SJCRH30 (cell line): ENCODE measurements around the gene RIT2. TPM values are rescaled to one million over a fixed set of nuclear protein-coding genes. Genes with fewer than 3 reads are reported as not detected.
"Not testable (repeated sequence)": the region's sequence is repeated elsewhere in the genome, so short reads cannot be mapped to it uniquely, and the experiment has no call there.

Experiments used
- DNase-seq, 2 experiments: peaks; one replicate each; pipeline ENCODE4 v3.0.0-alpha.2; 2015 to 2020
- H3K27ac ChIP-seq: fragments of 250-450 bp; sonication (Bioruptor Pico); 2 replicates; pipeline ENCODE4 v1.5.1; 2020; ENCODE audit warnings: mild to moderate bottlenecking, moderate library complexity
- H3K27me3 ChIP-seq: fragments of 250-450 bp; sonication (Bioruptor Pico); 2 replicates; pipeline ENCODE4 v1.5.1; 2020; ENCODE audit warnings: mild to moderate bottlenecking, moderate library complexity
- H3K36me3 ChIP-seq: fragments of 250-450 bp; sonication (Bioruptor Pico); 2 replicates; pipeline ENCODE4 v1.5.1; 2020; ENCODE audit warnings: mild to moderate bottlenecking, moderate library complexity
- H3K4me1 ChIP-seq: fragments of 250-450 bp; sonication (Bioruptor Pico); 2 replicates; pipeline ENCODE4 v1.5.1; 2020; ENCODE audit warnings: mild to moderate bottlenecking, moderate library complexity
- H3K4me3 ChIP-seq: fragments of 250-450 bp; sonication (Bioruptor Pico); 2 replicates; pipeline ENCODE4 v1.5.1; 2020; ENCODE audit warnings: mild to moderate bottlenecking, moderate library complexity
- H3K9me3 ChIP-seq: fragments of 250-450 bp; sonication (Bioruptor Pico); replicated peaks from 2 replicates; pipeline ENCODE4 v1.5.1; 2020; ENCODE audit warnings: mild to moderate bottlenecking, moderate library complexity
- total RNA-seq: library from RNA; depleted of rRNA; stranded (reverse); fragments of >200 nt; shearing (Covaris generic); gene quantifications from 2 replicates; pipeline ENCODE4 v1.2.3, GENCODE V29; 2014; rRNA removed

Gene RIT2
- total RNA-seq, 1 experiment from 2014 or later = not detected

DNA sequence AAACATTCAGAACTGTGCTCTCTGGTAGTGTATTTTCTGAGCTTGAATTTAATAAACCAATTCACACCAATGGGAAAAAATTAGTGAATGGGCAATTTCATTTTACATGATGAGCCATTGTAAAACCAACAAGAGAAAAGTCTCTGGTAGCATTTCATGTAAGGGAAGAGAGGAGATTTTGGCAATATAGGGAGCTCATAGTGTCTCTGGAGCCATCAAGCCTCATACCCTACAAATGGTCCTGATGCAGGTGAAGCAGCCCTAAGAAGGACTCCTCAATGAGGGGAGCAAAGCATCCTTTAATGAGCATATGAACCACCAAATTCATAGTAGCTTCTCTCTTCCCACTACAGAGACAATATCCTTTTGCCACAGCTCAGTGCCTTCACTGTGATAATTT, 373.0 kb downstream of the RIT2 start:
- Histone ChIP-seq H3K4me3 (no peak overlapping the region), H3K9me3 (no peaks in the 10 kb centered on the region), H3K27ac (no peak overlapping the region), H3K36me3 (no peaks in the 10 kb centered on the region), H3K4me1 (no peaks in the 10 kb centered on the region), H3K27me3 (no peaks in the 10 kb centered on the region)
- no peak for DNase-seq

DNA sequence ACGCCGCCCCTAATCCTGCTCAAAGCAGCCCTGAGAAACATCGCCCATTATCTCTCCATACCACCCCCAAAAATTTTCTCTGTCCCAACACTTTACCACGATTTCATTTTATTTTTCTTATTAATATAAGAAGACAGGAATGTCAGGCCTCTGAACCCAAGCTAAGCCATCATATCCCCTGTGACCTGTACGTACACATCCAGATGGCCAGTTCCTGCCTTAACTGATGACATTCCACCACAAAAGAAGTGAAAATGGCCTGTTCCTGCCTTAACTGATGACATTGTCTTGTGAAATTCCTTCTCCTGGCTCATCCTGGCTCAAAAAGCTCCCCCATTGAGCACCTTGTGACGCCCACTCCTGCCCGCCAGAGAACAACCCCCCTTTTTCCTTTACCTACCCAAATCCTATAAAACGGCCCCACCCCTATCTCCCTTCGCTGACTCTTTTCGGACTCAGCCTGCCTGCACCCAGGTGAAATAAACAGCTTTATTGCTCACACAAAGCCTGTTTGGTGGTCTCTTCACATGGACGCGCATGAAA, 373.6 kb downstream of the RIT2 start:
- not testable (repeated sequence) for H3K27ac ChIP-seq, H3K4me3 ChIP-seq, H3K4me1 ChIP-seq, H3K36me3 ChIP-seq, H3K9me3 ChIP-seq, H3K27me3 ChIP-seq, DNase-seq

DNA sequence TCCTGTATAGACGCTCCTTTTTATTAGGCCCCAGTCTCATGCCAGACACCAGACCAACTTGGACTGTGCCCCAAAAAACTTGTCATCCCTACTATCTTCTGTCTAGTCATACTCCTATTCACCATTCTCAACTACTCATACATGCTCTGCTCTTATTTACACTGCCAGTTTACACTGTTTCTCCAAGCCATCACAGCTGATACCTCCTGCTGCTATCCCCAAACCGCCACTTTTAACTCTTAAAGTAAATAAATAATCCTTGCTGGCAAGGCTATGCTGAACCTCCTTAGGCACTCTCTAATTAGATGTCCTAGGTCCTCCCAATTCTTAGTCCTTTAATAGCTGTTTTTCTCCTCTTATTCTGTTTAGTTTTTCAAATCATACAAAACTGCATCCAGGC, 374.2 kb downstream of the RIT2 start:
- H3K27me3 ChIP-seq, DNase-seq, H3K4me1 ChIP-seq, H3K27ac ChIP-seq, H3K36me3 ChIP-seq, H3K9me3 ChIP-seq, H3K4me3 ChIP-seq: not testable (repeated sequence)

DNA sequence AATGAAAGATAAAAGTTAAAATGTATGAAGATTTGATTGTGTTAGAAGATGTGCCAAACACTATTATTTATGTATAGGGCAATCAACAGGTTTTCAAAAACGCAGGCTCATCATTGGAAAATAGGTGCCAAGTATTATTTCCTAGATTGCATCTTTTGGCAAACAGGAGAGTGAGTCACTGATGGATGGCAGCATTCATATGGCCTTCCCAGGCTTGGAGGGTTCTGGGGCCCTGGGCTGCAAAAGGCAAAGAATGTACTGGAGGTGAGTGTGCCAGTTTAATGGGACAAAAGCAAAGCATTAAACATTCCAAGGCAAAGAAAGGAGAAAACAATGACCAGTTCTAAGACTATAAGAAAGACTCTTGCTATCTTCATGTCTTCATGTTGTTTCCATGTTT, 379.4 kb downstream of the RIT2 start:
- Histone ChIP-seq H3K36me3 (no peaks in the 10 kb centered on the region), H3K4me1 (no peaks in the 10 kb centered on the region), H3K4me3 (no peak overlapping the region), H3K27me3 (no peaks in the 10 kb centered on the region), H3K27ac (no peak overlapping the region), H3K9me3 (no peaks in the 10 kb centered on the region)
- DNase-seq = no peak

DNA sequence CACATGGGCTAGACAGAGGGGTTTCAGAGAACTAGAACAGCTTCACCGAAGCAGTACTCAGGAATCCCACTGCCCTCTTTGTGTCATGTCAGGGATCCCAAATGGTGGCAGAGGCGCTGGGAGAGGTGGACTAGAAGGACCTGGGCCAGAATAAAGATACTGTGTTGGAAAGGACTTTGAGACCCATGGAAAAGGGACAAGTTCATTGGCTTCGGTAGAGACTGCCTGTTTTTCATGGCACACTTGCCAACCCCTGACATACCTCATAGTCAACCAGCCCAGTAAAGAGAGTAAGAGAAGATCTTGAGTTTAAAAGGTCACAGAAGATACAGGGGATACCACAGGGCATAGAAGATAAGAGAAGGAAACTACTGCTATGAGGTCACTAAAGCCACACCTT, 381.0 kb downstream of the RIT2 start:
- H3K27me3 ChIP-seq = no peaks in the 10 kb centered on the region
- H3K4me1 ChIP-seq = no peaks in the 10 kb centered on the region
- no peaks in the 10 kb centered on the region for H3K36me3 ChIP-seq
- H3K9me3 ChIP-seq = no peaks in the 10 kb centered on the region
- no peak overlapping the region for H3K4me3 ChIP-seq
- DNase-seq = no peak
- H3K27ac ChIP-seq = no peak overlapping the region

DNA sequence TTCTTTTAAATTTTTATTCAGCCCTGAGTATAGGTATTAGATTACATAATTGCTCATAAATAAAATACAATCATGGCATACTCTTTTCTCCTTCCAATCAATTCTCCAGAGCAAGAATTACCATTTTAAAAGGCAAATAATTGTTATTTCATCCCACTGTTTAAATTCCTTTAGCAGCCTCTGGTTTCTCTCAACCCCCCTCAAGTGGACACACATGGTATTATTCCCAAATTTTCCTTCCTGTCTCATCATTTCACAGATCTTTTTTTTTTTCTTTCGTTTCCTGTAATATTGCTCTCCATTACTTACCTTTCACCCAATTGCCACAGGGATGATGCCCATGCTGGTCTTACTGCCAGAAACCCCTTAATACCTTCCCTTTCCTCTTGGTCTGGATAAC, 385.2 kb downstream of the RIT2 start:
- no peaks in the 10 kb centered on the region for H3K4me1 ChIP-seq
- no peaks in the 10 kb centered on the region for H3K9me3 ChIP-seq
- no peak overlapping the region for H3K4me3 ChIP-seq
- no peak for DNase-seq
- H3K27me3 ChIP-seq = no peaks in the 10 kb centered on the region
- no peak overlapping the region for H3K27ac ChIP-seq
- H3K36me3 ChIP-seq = no peaks in the 10 kb centered on the region

DNA sequence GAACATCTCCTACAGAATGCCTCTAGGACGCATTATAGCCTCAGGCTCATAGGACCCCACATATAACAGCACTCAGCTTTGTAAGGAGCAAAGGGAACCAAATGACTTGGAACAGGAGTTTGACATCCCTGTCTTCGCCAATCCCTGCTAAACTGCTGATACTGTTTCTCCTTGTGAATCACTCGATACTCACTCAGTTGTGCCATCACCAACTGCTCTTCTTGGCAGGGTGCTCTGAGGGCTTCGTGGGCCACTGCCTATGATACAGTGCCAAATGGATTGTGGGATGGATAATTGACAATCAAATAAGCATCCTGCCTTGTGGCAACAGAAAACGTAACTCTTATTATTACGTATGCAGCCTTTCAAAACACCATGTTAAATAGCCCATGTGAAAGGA, 396.3 kb downstream of the RIT2 start:
- H3K9me3 ChIP-seq = no peaks in the 10 kb centered on the region
- no peaks in the 10 kb centered on the region for H3K27me3 ChIP-seq
- H3K4me1 ChIP-seq = no peaks in the 10 kb centered on the region
- no peaks in the 10 kb centered on the region for H3K36me3 ChIP-seq
- no peak for DNase-seq
- H3K4me3 ChIP-seq = no peak overlapping the region
- H3K27ac ChIP-seq = no peak overlapping the region

DNA sequence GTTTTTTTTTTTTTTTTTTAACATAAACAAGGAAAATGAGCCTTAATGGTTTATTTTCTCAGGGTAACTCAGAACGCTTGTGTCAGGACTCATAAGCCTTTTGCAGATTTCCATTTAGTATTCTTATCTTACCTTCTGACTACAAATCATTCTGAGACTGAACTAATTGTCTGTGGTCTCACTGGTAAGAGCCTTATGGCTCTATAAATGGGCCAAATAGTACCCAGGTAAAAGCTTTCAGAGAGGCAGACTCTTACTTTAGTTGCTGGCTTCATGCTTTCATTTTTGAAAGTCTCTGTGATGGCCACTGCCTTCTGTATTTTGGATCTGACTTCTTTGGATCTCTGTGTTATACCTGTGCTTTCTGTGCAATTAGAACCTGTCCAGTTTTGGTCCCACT, 403.4 kb downstream of the RIT2 start:
- H3K4me1 ChIP-seq = no peaks in the 10 kb centered on the region
- H3K9me3 ChIP-seq = no peaks in the 10 kb centered on the region
- no peaks in the 10 kb centered on the region for H3K27me3 ChIP-seq
- H3K4me3 ChIP-seq = no peak overlapping the region
- DNase-seq = no peak
- no peaks in the 10 kb centered on the region for H3K36me3 ChIP-seq
- H3K27ac ChIP-seq = no peak overlapping the region

DNA sequence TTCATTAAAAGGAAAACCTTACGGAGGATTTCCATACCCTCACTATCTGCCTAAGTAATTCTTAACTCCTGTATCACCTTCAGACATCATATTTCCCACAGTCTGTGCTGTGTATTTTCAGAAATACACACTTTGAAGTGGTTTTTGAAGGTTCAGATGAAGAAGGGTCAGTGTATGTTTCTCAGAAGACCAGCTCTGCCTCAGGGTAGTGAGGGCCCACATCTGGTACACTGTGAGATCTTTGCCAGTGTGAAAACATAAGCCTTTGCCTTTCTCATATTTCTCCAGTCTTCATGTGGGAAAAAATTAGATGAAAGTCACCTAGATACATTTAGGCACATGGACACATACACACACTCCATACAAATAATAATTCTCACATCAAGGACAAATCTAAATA, 408.4 kb downstream of the RIT2 start:
- no peak overlapping the region for H3K4me3 ChIP-seq
- no peaks in the 10 kb centered on the region for H3K27me3 ChIP-seq
- no peak overlapping the region for H3K27ac ChIP-seq
- no peaks in the 10 kb centered on the region for H3K9me3 ChIP-seq
- no peak for DNase-seq
- no peaks in the 10 kb centered on the region for H3K36me3 ChIP-seq
- H3K4me1 ChIP-seq = no peaks in the 10 kb centered on the region

DNA sequence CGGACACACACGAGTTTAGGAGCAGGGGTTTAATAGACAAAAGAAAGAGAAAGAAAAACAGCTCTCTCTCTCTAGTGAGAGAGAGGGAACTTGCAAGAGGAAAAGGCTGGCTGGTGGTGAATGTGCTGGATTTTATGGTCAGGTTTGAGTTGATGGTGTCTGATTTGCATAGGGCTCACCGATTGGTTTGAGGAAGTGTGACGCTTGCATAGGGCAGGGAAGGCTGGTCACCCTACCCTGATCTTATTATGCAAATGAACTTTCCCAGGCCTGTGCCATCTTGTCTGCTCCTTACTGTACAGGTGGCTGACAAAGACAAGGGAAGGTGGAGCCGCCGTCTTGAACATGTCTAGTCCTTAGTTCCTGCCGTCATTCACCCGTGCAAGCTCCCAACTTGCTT, 408.9 kb downstream of the RIT2 start:
- Histone ChIP-seq H3K4me3 (no peak overlapping the region), H3K27me3 (no peaks in the 10 kb centered on the region), H3K4me1 (no peaks in the 10 kb centered on the region), H3K27ac (no peak overlapping the region), H3K36me3 (no peaks in the 10 kb centered on the region), H3K9me3 (no peaks in the 10 kb centered on the region)
- DNase-seq = peak; percentile 5 to 38

DNA sequence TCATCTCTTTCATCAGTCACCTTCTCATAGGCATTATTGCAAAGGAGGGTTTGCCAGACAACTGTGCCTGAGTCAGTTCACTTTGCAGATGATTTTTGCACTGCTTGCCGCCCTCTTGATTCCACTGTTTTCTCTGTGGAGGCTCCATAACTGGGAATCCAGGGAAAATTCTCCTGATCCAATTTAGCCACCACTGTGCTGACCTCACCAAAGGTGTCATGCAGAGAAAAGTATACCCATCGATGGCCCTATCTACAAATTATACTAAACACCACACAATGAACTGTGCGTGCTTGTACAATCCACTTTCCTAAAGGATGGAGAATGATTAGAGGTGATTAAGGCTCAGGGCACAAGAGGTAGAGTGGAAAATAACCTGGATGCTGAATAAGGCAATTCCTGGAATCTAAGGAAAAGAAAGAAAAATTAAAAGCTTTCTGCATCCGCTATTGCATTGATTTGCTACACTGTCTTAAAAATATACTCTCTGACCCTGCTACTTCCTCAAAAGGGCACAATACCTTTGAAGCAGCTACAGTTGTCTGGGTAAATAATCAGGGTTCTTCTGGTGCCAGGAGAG, 409.4 kb downstream of the RIT2 start:
- no peaks in the 10 kb centered on the region for H3K4me1 ChIP-seq
- H3K9me3 ChIP-seq = no peaks in the 10 kb centered on the region
- H3K27me3 ChIP-seq = no peaks in the 10 kb centered on the region
- H3K4me3 ChIP-seq = no peak overlapping the region
- no peaks in the 10 kb centered on the region for H3K36me3 ChIP-seq
- H3K27ac ChIP-seq = no peak overlapping the region
- no peak for DNase-seq

Other genes starting within 250 kb of the RIT2 start
- gene SYT4, start 161.8 kb upstream of the RIT2 start, total RNA-seq = not detected in 2 replicates